Measurements from ENCODE around the gene SND1.

Gene SND1

DNA sequence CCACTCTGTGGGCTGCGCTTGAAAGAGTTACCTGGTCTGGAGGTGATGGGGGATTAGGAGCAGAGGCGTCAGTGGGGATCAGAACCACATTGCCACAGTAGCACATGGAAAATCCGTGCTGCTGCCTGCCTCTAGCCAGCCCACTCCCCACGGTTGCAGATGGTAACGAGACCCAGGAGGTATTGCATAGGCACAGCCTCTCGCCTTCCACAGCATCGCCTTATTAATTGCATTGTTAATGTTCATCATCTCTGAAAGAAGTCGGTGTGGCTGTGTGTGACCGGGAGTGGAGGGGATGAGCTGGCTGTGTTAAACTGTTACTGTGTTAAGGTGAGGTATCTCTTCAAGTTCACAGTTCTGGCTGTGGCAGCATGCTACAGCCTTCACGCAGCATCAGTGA is 414.4 kb downstream of the SND1 start:
- H3K4me3 ChIP-seq (replicated peaks; ENCODE audit: low read depth, low read length) = no peak overlapping the region
- DNase-seq (ENCODE audit: extremely low read depth, low read depth) = no peak
- TF ChIP-seq, protein P1, sequence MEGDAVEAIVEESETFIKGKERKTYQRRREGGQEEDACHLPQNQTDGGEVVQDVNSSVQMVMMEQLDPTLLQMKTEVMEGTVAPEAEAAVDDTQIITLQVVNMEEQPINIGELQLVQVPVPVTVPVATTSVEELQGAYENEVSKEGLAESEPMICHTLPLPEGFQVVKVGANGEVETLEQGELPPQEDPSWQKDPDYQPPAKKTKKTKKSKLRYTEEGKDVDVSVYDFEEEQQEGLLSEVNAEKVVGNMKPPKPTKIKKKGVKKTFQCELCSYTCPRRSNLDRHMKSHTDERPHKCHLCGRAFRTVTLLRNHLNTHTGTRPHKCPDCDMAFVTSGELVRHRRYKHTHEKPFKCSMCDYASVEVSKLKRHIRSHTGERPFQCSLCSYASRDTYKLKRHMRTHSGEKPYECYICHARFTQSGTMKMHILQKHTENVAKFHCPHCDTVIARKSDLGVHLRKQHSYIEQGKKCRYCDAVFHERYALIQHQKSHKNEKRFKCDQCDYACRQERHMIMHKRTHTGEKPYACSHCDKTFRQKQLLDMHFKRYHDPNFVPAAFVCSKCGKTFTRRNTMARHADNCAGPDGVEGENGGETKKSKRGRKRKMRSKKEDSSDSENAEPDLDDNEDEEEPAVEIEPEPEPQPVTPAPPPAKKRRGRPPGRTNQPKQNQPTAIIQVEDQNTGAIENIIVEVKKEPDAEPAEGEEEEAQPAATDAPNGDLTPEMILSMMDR (IDR thresholded peaks at IDR 0.05; ENCODE audit: low read depth, low read length, missing control alignments) = no peak

DNA sequence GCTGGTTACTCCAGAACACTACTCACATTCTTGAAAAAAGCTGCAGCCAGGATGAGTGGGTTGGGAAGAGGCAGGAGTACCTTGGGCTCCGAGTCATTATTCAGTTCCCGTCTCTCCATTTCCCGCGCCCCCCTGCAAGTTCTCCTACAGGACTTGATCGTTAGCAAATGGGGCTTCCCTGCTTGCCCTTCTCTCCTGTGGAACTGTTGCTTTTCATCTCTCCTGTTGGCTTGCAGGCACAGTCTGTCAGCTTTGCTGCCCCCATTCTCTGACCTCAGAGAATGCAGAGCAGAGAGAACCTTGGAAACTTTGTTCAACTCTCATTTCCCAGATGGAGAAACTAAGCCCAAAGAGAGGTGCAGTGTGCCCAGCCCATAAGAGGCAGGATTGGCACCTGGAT is 414.9 kb downstream of the SND1 start:
- DNase-seq (ENCODE audit: extremely low read depth, low read depth) = no peak
- TF ChIP-seq, protein P1 (IDR thresholded peaks at IDR 0.05; ENCODE audit: low read depth, low read length, missing control alignments) = no peak
- H3K4me3 ChIP-seq (replicated peaks; ENCODE audit: low read depth, low read length) = no peak overlapping the region

DNA sequence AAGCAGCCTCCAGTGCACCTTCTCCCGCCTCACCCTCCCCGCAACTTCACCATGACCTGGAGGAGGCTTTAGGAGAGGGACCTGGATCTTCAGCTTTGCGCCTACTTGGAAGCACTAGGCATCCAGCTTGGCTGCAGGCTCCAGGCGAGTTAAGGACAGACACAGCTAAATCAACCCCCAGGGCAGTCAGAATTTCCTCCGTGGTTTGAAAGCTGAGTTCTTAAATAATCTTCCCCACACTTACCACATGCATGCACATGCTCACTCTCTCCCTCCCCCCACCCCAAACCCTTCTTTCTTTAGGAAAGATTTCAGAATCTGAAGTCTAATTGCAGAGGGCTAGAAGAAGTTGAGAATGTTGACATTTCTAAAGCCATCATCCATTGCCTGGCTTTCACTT is 416.0 kb downstream of the SND1 start:
- no peak overlapping the region for H3K4me3 ChIP-seq (replicated peaks; ENCODE audit: low read depth, low read length)
- TF ChIP-seq, protein P1 (IDR thresholded peaks at IDR 0.05; ENCODE audit: low read depth, low read length, missing control alignments) = no peak
- no peak for DNase-seq (ENCODE audit: extremely low read depth, low read depth)

- TF ChIP-seq, protein P1 (IDR thresholded peaks at IDR 0.05; ENCODE audit: low read depth, low read length, missing control alignments) = no peak
- H3K4me3 ChIP-seq (replicated peaks; ENCODE audit: low read depth, low read length) = no peak overlapping the region
- DNase-seq (ENCODE audit: extremely low read depth, low read depth) = no peak
These were observed 416.8 kb downstream of the SND1 start for GRCh38 chr7:128068785-128069184.

DNA sequence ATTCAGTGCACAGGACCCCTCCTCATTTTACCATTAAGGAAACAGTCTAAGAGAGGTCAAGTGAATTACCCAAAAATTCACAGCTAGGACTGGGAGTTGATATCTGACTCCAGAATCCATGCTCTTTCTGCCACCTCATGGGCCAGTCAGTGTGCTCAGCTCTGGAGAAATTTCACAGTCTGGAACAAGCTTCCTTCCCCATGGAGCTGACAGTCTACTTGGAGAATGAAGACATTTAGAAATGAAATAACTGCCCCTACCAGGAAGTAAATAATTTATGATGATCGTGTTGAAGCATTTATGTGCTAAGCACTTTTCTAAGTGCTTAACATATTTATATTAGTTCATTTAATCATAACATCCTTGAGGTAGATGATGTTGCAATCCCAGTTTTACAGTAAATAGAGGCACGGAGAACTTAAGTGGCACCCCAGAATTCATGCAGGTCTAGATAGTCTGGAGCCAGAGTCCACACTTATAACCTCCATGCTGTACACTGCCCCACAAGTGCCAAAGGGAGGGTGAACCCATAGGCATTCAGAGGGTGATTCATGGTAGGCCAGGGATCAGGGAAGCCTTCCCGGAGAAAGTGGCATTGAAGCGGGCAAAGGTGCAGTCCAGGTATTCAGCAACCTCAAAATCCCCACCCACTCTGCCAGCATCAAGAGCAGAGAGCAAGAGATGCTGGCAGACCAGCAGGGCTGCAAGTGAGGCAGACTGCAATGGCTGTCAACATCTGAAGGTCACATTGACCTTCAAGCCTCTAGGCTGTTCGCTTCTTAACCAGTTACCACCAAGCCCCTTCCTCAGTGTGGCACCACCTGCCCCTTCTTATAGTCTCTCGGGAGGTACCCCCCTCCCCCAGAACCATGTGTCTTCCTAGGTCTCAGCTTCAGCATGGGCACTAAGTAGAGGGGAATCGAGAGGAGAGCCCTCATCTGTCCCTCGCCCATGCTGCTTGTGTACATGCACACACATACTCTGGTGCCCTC is 417.7 kb downstream of the SND1 start:
- DNase-seq (ENCODE audit: extremely low read depth, low read depth) = no peak
- TF ChIP-seq, protein P1 (IDR thresholded peaks at IDR 0.05; ENCODE audit: low read depth, low read length, missing control alignments) = no peak
- no peak overlapping the region for H3K4me3 ChIP-seq (replicated peaks; ENCODE audit: low read depth, low read length)

GRCh38 chr7:128071376-128071775 is 419.4 kb downstream of the SND1 start:
- H3K4me3 ChIP-seq (replicated peaks; ENCODE audit: low read depth, low read length) = no peak overlapping the region
- DNase-seq (ENCODE audit: extremely low read depth, low read depth) = no peak
- TF ChIP-seq, protein P1 (IDR thresholded peaks at IDR 0.05; ENCODE audit: low read depth, low read length, missing control alignments) = no peak
